ENCODE measurements around the gene CYYR1.

GRCh38 chr21:26489781-26490180 lies 83.3 kb downstream of the CYYR1 start:
- TF ChIP-seq CTCF (optimal IDR thresholded peaks at IDR 0.05 in 1 of 3, IDR thresholded peaks at IDR 0.05 in 1 of 3, conservative IDR thresholded peaks at IDR 0.05 in 1 of 3; ENCODE audit: extremely low read depth in 1 of 3, insufficient read depth in 2 of 3, low read length in 3 of 3) (no peak), EZH2 (IDR thresholded peaks at IDR 0.05; ENCODE audit: low read length) (no peak)

All from keratinocyte (primary cell).